H7 (cell line): Measurements from ENCODE around the gene ALKBH3. TPM values are rescaled to one million over a fixed set of nuclear protein-coding genes. Genes with fewer than 3 reads are reported as not detected.

Experiments used
- DNase-seq: peaks from one replicate; pipeline ENCODE4 v3.0.0; 2012
- H3K27me3 ChIP-seq: 2 replicates; pipeline ENCODE4 v1.6.0; 2011; ENCODE audit warnings: mild to moderate bottlenecking, low read length; ENCODE audit not compliant: control insufficient read depth, insufficient read depth
- H3K36me3 ChIP-seq: replicated peaks from 2 replicates; pipeline ENCODE4 v1.5.1; 2011; ENCODE audit warnings: low read length; ENCODE audit not compliant: control insufficient read depth, insufficient read depth
- H3K4me3 ChIP-seq: 2 replicates; pipeline ENCODE4 v1.5.1; 2011; ENCODE audit warnings: low read depth, mild to moderate bottlenecking, control low read depth, low read length, moderate library complexity; ENCODE audit not compliant: insufficient read depth
- total RNA-seq: library from RNA; depleted of rRNA; stranded (reverse); fragments of >200 nt; shearing (Covaris generic); gene quantifications from 2 replicates; pipeline ENCODE4 v1.2.3, GENCODE V29; 2014

The ALKBH3 gene
- total RNA-seq, 1 experiment from 2014 or later = 15.7 TPM

DNA sequence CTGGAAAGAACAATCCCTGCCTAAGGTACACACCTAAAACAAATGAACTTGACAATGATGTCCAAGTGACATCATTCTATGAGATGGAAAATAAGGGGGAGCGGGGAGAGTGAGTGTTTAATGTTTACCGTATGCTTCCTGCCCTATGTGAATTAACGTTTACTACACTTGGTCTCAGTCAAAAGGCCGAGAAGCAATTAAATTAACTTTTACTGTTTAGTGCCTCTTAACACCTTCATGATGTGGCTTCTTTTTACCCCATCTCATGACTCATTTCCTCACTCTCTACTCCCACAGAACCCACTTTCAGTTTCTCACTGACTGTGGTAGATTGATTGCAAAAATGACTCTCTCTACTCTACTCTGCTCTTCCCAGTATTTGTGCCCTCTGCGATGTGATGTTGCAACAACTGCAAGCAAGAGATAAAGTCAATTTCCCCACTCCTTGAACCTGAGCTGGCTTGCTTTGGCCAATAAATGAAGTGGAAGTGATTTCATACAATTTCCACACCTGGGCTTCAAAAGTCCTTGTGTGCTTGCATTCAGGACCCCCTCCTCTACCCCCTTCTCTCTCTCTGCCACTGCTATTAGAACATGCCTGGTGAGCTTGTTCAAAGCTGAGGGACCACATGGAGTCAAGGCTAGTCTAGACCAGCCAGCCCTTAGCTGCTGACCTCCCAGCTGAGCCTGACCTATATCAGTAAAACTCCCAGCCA, 11.6 kb upstream of the ALKBH3 start:
- no peak for DNase-seq
- Histone ChIP-seq H3K36me3 (no peaks in the 10 kb centered on the region), H3K27me3 (peaks cover 6% of the 10 kb centered on the region), H3K4me3 (no peak overlapping the region)

DNA sequence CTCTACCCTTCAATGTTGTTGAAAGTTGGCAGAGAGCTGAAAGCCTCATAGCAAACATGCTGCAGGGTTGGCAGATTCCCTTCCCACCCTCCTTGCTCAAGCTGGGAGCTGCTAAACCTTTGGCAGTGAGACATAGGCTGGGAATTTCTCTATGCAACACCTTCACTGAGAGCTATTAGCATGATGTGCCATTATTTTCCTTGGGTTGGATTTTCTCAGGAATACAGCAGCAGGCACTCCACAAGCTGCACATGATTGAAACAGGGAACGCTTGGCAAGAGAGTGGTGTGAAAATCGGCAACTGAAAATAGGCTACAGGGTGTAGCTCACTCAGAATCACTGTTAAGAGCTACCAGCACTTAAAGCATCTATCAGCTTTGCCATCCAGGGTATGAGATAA, 9.6 kb upstream of the ALKBH3 start:
- DNase-seq = no peak
- Histone ChIP-seq H3K27me3 (peaks cover 10% of the 10 kb centered on the region), H3K36me3 (no peaks in the 10 kb centered on the region), H3K4me3 (no peak overlapping the region)

DNA sequence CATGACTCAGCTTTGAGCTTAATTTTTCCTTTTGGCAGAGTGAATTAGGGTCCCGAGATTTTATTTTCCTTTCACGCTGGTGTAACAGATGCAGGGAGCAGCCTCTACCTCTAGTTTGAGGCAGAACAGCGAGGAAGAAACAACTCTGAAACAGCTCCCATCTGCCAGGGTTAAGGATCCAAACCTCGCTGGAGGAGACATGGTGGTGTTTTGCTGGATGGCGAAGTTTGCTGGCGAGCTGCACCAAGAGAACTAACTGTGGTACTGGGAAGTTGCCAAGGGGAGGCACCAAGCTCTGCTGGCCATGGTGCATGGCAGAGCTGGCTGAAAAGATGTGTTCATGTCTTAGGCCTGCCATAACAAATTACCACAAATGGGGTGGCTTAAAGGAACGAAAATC, 7.6 kb upstream of the ALKBH3 start:
- Histone ChIP-seq H3K4me3 (no peak overlapping the region), H3K36me3 (no peaks in the 10 kb centered on the region), H3K27me3 (peaks cover 10% of the 10 kb centered on the region)
- no peak for DNase-seq

DNA sequence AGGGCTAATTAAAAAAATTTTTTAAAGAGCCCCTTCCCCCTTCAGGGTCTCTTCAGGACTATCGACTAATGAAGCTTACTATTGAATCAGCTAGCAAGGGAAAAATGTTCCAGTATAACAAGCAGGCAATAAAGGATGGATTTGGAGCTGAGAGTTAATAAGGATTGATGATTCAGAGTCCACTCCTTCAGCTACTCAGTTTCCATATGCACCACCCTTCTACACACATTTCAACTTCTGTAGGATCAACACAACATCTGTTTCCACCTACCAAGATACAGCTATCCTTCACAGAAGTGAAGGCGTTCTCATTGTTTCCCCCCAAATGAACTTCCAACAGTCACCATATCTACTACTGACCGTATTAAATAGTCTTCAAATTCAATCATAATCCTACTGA, 6.6 kb upstream of the ALKBH3 start:
- no peak overlapping the region for H3K4me3 ChIP-seq
- H3K36me3 ChIP-seq = no peaks in the 10 kb centered on the region
- no peak for DNase-seq
- H3K27me3 ChIP-seq = peaks cover 12% of the 10 kb centered on the region

DNA sequence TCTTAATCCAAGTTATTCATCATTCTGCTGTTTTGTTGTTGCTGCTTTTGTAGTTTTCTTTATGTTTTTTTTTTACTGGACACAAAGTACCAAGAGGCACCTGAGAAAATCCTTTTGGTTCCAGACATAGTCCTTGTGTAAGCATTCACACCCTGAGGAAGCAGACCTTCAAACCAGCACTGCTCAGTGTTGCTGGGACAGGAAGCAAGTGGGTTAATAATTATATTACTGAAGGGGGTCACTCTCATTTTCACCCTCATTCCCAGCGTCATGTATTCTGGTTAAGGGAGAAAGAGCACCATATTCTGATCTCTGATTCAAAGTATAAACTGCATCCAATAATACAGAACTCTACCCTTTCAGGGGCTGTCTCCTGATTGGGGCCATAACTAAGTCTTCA, 5.9 kb upstream of the ALKBH3 start:
- H3K27me3 ChIP-seq = peaks cover 12% of the 10 kb centered on the region
- H3K4me3 ChIP-seq = no peak overlapping the region
- H3K36me3 ChIP-seq = no peaks in the 10 kb centered on the region
- DNase-seq = no peak

DNA sequence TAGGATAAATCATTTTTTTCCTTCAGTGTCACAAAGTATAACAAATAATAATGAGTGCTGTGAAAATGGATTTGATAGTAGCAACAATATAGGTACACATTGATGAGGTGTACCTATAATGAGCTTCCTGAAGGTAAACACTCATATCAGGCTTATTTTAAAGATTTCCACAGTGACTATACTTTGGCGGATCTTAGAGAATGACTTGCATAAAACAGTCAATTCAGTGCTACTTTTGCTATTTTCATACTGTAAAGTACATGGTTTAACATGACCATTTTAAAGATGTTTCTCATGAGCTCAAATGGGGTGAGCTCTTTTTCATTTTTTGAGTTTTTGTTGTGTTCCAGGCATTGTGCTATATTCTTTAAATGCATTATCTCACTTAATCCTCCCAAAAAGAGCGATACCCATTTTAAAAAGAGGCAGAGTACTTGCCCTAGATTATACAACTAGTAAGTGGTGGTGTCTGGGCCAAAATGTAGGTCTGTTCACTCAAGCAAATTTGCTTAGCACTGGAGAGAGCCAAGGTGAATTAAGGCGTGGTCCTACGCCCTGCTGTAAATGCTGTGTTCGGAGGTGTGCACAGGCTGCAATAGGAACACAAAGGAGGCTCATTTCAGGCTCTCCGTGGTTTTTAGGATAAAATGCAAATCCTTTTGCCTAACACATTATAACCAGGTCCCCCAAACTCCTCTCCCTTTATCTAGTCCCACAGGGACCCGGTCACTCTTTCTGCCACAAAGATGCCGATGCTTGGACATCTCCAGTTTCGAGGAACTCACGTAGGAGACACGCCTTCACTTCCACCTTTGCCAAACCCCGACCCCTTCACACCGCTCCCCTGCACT, 617 bp upstream of the ALKBH3 start:
- H3K4me3 ChIP-seq = peak overlapping the region; percentile 58
- peaks cover 2% of the 10 kb centered on the region; the same call in 1 of the 2 replicates for H3K36me3 ChIP-seq
- no peak for DNase-seq
- H3K27me3 ChIP-seq = peaks cover 5% of the 10 kb centered on the region; the same call in 1 of the 2 replicates

DNA sequence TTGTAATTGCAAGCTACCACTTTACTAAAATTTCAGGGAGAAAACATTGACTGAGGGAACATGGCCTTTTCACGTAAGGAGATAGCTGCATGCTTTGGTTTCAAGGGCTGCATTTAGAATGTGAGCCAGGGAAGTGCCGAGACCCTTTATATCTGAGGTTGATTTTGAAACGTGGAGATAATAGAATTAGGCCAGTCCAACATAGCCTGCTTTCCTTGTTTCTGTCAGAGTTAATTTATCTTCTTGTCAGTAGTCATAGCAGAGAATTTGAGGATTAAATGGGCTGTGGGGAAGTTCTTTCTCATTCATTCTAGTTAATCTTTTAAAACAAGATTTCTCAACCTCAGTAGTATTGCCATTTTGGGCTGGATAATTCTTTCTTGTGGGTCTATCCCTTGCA, 12.2 kb downstream of the ALKBH3 start:
- DNase-seq = no peak
- H3K4me3 ChIP-seq = no peak overlapping the region
- H3K27me3 ChIP-seq = no peaks in the 10 kb centered on the region
- H3K36me3 ChIP-seq = peaks cover 4% of the 10 kb centered on the region; the same call in 1 of the 2 replicates

DNA sequence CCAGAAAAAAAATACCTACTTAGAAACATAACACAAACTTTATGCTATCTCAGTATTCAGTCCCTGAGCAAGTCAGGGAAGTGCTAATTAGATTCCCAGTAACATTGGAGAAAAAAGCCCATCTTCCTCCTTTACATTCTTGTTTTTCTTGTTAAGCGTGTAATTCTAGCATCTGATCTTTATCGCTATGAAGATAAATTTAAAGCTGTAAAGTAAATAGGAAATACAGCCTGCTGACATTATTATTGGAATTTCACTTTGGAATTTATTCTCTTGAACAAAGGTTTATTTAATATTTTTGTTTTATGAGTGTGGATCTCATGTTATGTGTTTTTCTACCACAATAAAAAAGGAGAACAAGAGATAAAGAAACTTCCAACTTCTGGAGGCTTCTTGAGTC, 13.9 kb downstream of the ALKBH3 start:
- DNase-seq = no peak
- peaks cover 4% of the 10 kb centered on the region for H3K36me3 ChIP-seq
- no peaks in the 10 kb centered on the region for H3K27me3 ChIP-seq
- H3K4me3 ChIP-seq = no peak overlapping the region

DNA sequence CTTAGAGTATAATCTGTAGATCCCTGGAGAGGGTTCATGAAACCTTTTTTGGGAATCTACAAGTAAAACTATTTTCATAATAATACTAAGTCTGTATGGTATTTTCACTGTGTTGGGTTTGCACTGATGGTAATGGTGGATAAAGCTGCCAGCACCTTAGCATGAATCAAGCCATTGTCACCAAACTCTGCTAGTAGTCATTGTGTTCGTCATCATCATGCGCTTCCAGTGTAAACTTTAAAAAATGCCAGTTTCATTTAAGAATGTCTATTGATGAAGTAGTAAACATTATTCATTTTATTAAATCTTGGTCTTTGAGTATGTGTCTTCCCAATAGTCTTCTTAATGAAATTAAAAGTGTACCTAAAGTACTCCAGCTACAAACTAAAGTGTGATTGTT, 15.0 kb downstream of the ALKBH3 start:
- H3K36me3 ChIP-seq = peaks cover 2% of the 10 kb centered on the region
- DNase-seq = no peak
- no peaks in the 10 kb centered on the region for H3K27me3 ChIP-seq
- H3K4me3 ChIP-seq = no peak overlapping the region

DNA sequence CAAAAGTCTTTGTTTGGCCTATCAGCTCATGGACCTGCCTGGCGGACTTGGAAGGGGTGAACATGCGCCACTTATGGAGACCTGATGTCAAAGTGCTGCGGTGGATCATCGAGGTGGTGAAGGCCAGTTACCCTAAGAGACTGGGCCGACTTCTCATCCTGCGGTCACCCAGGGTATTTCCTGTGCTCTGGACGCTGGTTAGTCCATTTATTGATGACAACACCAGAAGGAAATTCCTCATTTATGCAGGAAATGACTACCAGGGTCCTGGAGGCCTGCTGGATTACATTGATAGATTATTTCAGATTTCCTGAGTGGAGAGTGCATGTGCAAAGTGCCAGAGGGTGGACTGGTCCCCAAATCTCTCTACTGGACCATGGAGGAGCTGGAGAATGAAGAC, 17.9 kb downstream of the ALKBH3 start:
- H3K36me3 ChIP-seq = no peaks in the 10 kb centered on the region; the same call in 1 of the 2 replicates

DNA sequence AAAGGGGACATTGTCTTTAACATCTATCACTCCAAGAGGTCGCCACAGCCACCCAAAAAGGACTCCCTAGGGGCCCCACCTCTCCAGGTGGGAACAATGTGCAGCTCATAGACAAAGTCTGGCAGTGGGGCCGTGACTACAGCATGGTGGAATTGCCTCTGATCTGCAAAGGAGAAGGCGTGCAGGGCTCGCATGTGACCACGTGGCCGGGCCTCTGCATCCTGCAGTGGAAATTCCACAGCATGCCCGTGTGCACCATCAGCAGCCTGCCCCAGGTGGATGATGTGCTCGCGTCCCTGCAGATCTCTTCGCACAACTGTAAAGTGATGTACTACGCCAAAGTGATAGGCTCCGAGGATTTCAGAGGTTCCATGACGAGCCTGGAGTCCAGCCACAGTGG, 18.5 kb downstream of the ALKBH3 start:
- Histone ChIP-seq H3K27me3 (no peaks in the 10 kb centered on the region), H3K4me3 (no peak overlapping the region), H3K36me3 (no peaks in the 10 kb centered on the region; the same call in 1 of the 2 replicates)
- no peak for DNase-seq

More for the DNA sequence above, 17.9 kb downstream of the ALKBH3 start:
- Histone ChIP-seq H3K27me3 (no peaks in the 10 kb centered on the region), H3K4me3 (no peak overlapping the region)
- DNase-seq = no peak

DNA sequence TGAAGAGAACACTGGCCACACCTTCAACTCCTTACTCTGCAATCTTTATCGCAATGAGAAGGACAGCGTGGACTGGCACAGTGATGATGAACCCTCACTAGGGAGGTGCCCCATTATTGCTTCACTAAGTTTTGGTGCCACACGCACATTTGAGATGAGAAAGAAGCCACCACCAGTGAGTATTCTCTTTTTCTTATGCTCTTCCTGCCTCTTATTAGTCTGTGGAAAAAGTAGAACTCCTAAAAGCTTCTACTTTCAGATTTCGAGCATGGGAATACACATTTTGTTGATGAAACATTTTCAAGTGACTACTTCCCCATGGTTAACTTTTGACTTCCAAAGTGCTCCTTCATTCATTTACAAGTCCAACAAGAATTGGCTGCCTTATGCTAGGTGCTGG, 20.9 kb downstream of the ALKBH3 start:
- Histone ChIP-seq H3K4me3 (no peak overlapping the region), H3K27me3 (no peaks in the 10 kb centered on the region), H3K36me3 (no peaks in the 10 kb centered on the region; the same call in 1 of the 2 replicates)
- no peak for DNase-seq

DNA sequence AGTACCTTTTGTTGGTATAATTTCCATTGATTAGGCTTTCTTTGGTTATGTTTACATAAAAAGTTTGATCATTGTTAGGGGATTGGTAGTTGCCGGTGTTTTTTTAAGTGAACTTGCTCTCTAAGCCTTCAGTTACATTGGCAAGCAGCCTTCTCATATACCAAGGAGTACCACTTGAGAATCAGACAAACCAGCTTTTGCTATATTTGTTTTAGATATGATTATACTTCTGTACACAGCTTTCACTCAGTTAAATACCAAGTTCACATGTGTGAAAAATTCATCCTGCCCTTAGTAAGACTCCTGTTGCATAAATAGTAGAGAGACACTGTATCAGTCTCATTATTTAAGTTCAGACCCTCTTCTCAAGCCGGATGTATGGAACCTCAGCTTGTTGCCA, 22.4 kb downstream of the ALKBH3 start:
- Histone ChIP-seq H3K4me3 (no peak overlapping the region), H3K27me3 (no peaks in the 10 kb centered on the region), H3K36me3 (no peaks in the 10 kb centered on the region; the same call in none of the 2 replicates)
- no peak for DNase-seq

DNA sequence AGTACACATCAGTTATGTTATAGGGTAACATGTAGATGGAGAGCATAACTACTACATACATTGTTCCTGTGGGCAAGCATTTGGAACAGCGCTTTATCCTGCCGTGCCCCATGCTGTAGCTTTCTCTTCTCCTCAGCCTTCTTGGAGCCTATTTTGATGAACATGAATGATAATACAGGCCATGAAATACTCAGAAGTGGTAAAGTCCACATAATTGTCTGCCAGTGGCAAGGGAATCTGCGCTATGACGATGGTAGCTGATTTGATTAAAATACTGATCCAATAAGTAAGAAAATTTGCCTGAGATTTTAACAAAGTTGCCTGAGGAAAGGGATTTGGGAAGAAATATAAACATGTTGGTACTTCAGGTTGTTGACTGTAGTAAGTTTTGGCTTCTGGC, 23.3 kb downstream of the ALKBH3 start:
- DNase-seq = no peak
- H3K27me3 ChIP-seq = no peaks in the 10 kb centered on the region

More for the DNA sequence above, 23.3 kb downstream of the ALKBH3 start:
- no peak overlapping the region for H3K4me3 ChIP-seq
- H3K36me3 ChIP-seq = no peaks in the 10 kb centered on the region; the same call in 1 of the 2 replicates
